HepG2 (cell line): ENCODE results near the gene ITGA6. TPM values are rescaled to one million over a fixed set of nuclear protein-coding genes. Genes with fewer than 3 reads are reported as not detected.

Source experiments
- AKAP8 ChIP-seq: sonication (generic); formaldehyde crosslinking; IDR thresholded peaks from 2 replicates; pipeline ENCODE4 v1.5.1; 2020; ENCODE audit warnings: mild to moderate bottlenecking, missing genetic modification reagents
- ATF6 ChIP-seq: sonication (generic); formaldehyde crosslinking; conservative IDR thresholded peaks from 2 replicates; pipeline ENCODE4 v1.4.0; 2020; ENCODE audit warnings: missing genetic modification reagents
- BRD4 ChIP-seq: sonication (generic); formaldehyde crosslinking; IDR thresholded peaks from 2 replicates; pipeline ENCODE4 v1.4.0; 2020; ENCODE audit warnings: missing genetic modification reagents
- FOXA3 ChIP-seq: IDR thresholded peaks from 2 replicates; pipeline ENCODE4 v1.6.1; 2016; ENCODE audit warnings: missing genetic modification reagents, missing compliant biosample characterization
- HHEX ChIP-seq: IDR thresholded peaks from 2 replicates; pipeline ENCODE4 v1.6.1; 2016; ENCODE audit warnings: control low read depth
- HOXD1 ChIP-seq: sonication (generic); formaldehyde crosslinking; IDR thresholded peaks from 2 replicates; pipeline ENCODE4 v1.5.0; 2020; ENCODE audit warnings: missing genetic modification reagents
- NCOR1 ChIP-seq: fragments of 200-600 bp; sonication (generic); IDR thresholded peaks from 2 replicates; pipeline ENCODE4 v1.7.0; 2017; ENCODE audit warnings: antibody characterized with exemption, low read length, borderline replicate concordance
- NR0B2 ChIP-seq: sonication (generic); formaldehyde crosslinking; IDR thresholded peaks from 2 replicates; pipeline ENCODE4 v1.4.0; 2020; ENCODE audit warnings: mild to moderate bottlenecking, missing genetic modification reagents
- PLRG1 ChIP-seq: fragments of 450-650 bp; conservative IDR thresholded peaks from 2 replicates; pipeline ENCODE4 v1.6.1; 2016
- SRF ChIP-seq: IDR thresholded peaks from 2 replicates; pipeline ENCODE4 v1.6.1; 2011; ENCODE audit warnings: mild to moderate bottlenecking, low read depth, low read length, moderate library complexity
- STAG1 ChIP-seq: sonication (generic); formaldehyde crosslinking; IDR thresholded peaks from 2 replicates; pipeline ENCODE4 v1.4.0; 2020; ENCODE audit warnings: missing genetic modification reagents
- STAT5B ChIP-seq: sonication (generic); formaldehyde crosslinking; IDR thresholded peaks from 2 replicates; pipeline ENCODE4 v1.4.0; 2020; ENCODE audit warnings: missing genetic modification reagents
- TFDP2 ChIP-seq: sonication (generic); formaldehyde crosslinking; IDR thresholded peaks from 2 replicates; pipeline ENCODE4 v1.4.0; 2020; ENCODE audit warnings: missing genetic modification reagents
- THAP7 ChIP-seq: sonication (generic); formaldehyde crosslinking; IDR thresholded peaks from 2 replicates; pipeline ENCODE4 v1.8.1; 2023; ENCODE audit warnings: mild to moderate bottlenecking, missing genetic modification reagents
- TIGD3 ChIP-seq: sonication (generic); formaldehyde crosslinking; IDR thresholded peaks from 2 replicates; pipeline ENCODE4 v1.5.1; 2020; ENCODE audit warnings: mild to moderate bottlenecking, missing genetic modification reagents, borderline replicate concordance
- ZBTB46 ChIP-seq: sonication (generic); formaldehyde crosslinking; IDR thresholded peaks from 2 replicates; pipeline ENCODE4 v1.4.0; 2020; ENCODE audit warnings: mild to moderate bottlenecking, missing genetic modification reagents, borderline replicate concordance
- ZNF34 ChIP-seq: sonication (generic); formaldehyde crosslinking; IDR thresholded peaks from 2 replicates; pipeline ENCODE4 v1.4.0; 2020; ENCODE audit warnings: mild to moderate bottlenecking, missing genetic modification reagents, borderline replicate concordance
- ZNF557 ChIP-seq: sonication (generic); formaldehyde crosslinking; IDR thresholded peaks from 2 replicates; pipeline ENCODE4 v1.4.0; 2020; ENCODE audit warnings: missing genetic modification reagents
- ZNF577 ChIP-seq: sonication (generic); formaldehyde crosslinking; IDR thresholded peaks from 2 replicates; pipeline ENCODE4 v1.4.0; 2020; ENCODE audit warnings: mild to moderate bottlenecking, low read depth, missing genetic modification reagents, borderline replicate concordance
- ZNF580 ChIP-seq: IDR thresholded peaks from 2 replicates; pipeline ENCODE4 v1.6.1; 2016; ENCODE audit warnings: low read depth, borderline replicate concordance
- ZNF777 ChIP-seq: sonication (generic); formaldehyde crosslinking; IDR thresholded peaks from 2 replicates; pipeline ENCODE4 v1.4.0; 2020; ENCODE audit warnings: missing genetic modification reagents
- polyA plus RNA-seq, 8 experiments: library from polyadenylated mRNA; depleted of rRNA in 3 of 8; stranded (reverse) in 7 of 8; unstranded in 1 of 8; fragments of >200 nt; fragmentation: Illumina TruSeq in 4 of 8; extraction: Trizol in 4 of 8; gene quantifications; 2 replicates each; pipeline versions ENCODE4 v1.2.1 to v1.2.3, GENCODE V29; 2011 to 2016; ENCODE audit warnings: low read depth in 4 of 8, missing spikeins in 1 of 8, mixed read lengths in 1 of 8; ENCODE audit not compliant: insufficient read depth in 1 of 8
- total RNA-seq, 5 experiments: library from RNA; depleted of rRNA; stranded (reverse); fragments of >200 nt; fragmentation: Illumina TruSeq; extraction: Trizol; gene quantifications; 2 replicates each; pipeline ENCODE4 v1.2.3, GENCODE V29; 2016; ENCODE audit warnings: low read depth in 1 of 5

ITGA6 gene
- total and polyA plus RNA-seq, 2 of the 13 experiments (the other 11 are each of a cell fraction or from before 2014, with no cell fraction given), result 24.0 to 92.5 TPM

- TF ChIP-seq ATF6 (CRISPR knock-in tag), result no peak
- no peak for TF ChIP-seq STAG1
- TF ChIP-seq HHEX (CRISPR knock-in tag), result no peak
- no peak for TF ChIP-seq TIGD3 (CRISPR knock-in tag)
- TF ChIP-seq NR0B2 (CRISPR knock-in tag), result no peak
- TF ChIP-seq HOXD1 (CRISPR knock-in tag), result peak; percentile 81; the same call in 1 of the 2 replicates
- TF ChIP-seq FOXA3 (CRISPR knock-in tag), result peak; percentile 58; the same call in 1 of the 2 replicates
- TF ChIP-seq TFDP2 (CRISPR knock-in tag), result no peak
- no peak for TF ChIP-seq BRD4 (CRISPR knock-in tag)
- no peak for TF ChIP-seq SRF
- no peak for TF ChIP-seq ZNF580 (CRISPR knock-in tag)
- no peak for TF ChIP-seq PLRG1
- no peak for TF ChIP-seq ZNF777 (CRISPR knock-in tag)
- no peak for TF ChIP-seq ZNF34 (CRISPR knock-in tag)
- TF ChIP-seq ZBTB46 (CRISPR knock-in tag), result no peak
- no peak for TF ChIP-seq THAP7
- TF ChIP-seq ZNF557 (CRISPR knock-in tag), result 0 out of 2 replicates have a peak, but pooled peaks have one; percentile 41
- TF ChIP-seq STAT5B (CRISPR knock-in tag), result no peak
- peak; percentile 79 for TF ChIP-seq NCOR1
- no peak for TF ChIP-seq AKAP8 (CRISPR knock-in tag)
- no peak for TF ChIP-seq ZNF577 (CRISPR knock-in tag)
Measured at GRCh38 chr2:172480301-172481218, 53.2 kb downstream of the ITGA6 start (continued).
